Ishikawa (cell line): ENCODE measurements around the gene PRPF8.

ENCODE experiments used
- CEBPB ChIP-seq: IDR thresholded peaks from 2 replicates; pipeline ENCODE4 v1.6.1; 2012
- RAD21 ChIP-seq: IDR thresholded peaks from 2 replicates; pipeline ENCODE4 v1.6.1; 2012; ENCODE audit warnings: low read depth
- TAF1 ChIP-seq: IDR thresholded peaks from 2 replicates; pipeline ENCODE4 v1.6.1; 2012; ENCODE audit warnings: low read depth, mild to moderate bottlenecking

- TF ChIP-seq TAF1 (no peak), RAD21 (no peak), CEBPB (no peak)
Measured at GRCh38 chr17:1651559-1651844, 33.2 kb downstream of the PRPF8 start.
